Right atrium auricular region (tissue), 2 donors: ENCODE measurements around the gene HOXB13. TPM values are rescaled to one million over a fixed set of nuclear protein-coding genes. Genes with fewer than 3 reads are reported as not detected.

Experiments
- DNase-seq: peaks from one replicate; pipeline ENCODE4 v3.0.0-alpha.2; 2019; ENCODE audit warnings: low spot score
- H3K27ac ChIP-seq, 2 donors: fragments of 200-600 bp; sonication (generic); 1 replicate in 1 of 2; 2 replicates in 1 of 2; pipeline ENCODE4 v1.5.1; 2016 to 2019
- H3K27me3 ChIP-seq, 2 donors: fragments of 200-600 bp; sonication (generic); one replicate each; pipeline versions ENCODE4 v1.5.1 to v1.6.0; 2017 to 2019
- H3K36me3 ChIP-seq: fragments of 200-600 bp; sonication (generic); one replicate; pipeline ENCODE4 v1.5.1; 2016
- H3K4me1 ChIP-seq, 2 donors: fragments of 200-600 bp; sonication (generic); one replicate each; pipeline versions ENCODE4 v1.5.1 to v1.6.0; 2017 to 2019
- H3K4me3 ChIP-seq, 2 donors: fragments of 200-600 bp; sonication (generic); 1 replicate in 1 of 2; 2 replicates in 1 of 2; pipeline ENCODE4 v1.5.1; 2017 to 2019; ENCODE audit warnings: mild to moderate bottlenecking in 1 of 2, moderate library complexity in 1 of 2
- H3K9me3 ChIP-seq, 2 donors: fragments of 200-600 bp; sonication (generic); one replicate each; pipeline ENCODE4 v1.5.1; 2019
- total RNA-seq, 2 donors: library from RNA; depleted of rRNA; stranded (reverse); fragments of >200 nt; gene quantifications; one replicate each; pipeline ENCODE4 v1.1.0, GENCODE V29; 2016
- TF ChIP-seq, protein P1 (sequence below), 2 donors: fragments of 200-600 bp; sonication (generic); IDR thresholded peaks; one replicate each; pipeline ENCODE4 v1.5.1; 2019; ENCODE audit warnings: antibody characterized with exemption in 2 of 2

Gene HOXB13
- total RNA-seq, 2 donors from 2014 or later, result not detected

DNA sequence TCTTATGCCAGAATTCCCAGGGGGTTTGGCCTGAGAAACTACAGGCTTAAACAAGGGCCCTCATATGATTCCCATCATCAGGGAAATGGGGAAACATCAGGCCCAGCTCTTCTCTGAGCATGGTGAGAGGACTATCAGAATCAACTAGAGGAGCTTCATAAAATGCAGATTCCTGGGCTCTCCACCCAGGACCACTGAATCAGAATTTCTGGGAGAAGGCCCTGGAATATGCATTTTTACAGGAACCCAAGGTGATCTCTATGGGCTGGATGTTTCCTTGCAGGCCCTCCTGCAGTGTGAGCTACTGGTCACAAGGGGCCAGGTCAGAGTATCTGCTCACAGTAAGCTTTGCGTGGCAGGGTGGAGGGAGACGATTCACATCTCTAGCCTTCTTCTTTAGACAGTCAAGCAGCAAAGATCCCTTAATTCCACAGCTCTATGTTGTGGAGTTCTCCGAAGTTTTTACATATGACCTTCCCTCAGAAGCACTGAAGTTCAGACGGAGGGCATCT is 38.8 kb upstream of the HOXB13 start:
- TF ChIP-seq, protein P1, sequence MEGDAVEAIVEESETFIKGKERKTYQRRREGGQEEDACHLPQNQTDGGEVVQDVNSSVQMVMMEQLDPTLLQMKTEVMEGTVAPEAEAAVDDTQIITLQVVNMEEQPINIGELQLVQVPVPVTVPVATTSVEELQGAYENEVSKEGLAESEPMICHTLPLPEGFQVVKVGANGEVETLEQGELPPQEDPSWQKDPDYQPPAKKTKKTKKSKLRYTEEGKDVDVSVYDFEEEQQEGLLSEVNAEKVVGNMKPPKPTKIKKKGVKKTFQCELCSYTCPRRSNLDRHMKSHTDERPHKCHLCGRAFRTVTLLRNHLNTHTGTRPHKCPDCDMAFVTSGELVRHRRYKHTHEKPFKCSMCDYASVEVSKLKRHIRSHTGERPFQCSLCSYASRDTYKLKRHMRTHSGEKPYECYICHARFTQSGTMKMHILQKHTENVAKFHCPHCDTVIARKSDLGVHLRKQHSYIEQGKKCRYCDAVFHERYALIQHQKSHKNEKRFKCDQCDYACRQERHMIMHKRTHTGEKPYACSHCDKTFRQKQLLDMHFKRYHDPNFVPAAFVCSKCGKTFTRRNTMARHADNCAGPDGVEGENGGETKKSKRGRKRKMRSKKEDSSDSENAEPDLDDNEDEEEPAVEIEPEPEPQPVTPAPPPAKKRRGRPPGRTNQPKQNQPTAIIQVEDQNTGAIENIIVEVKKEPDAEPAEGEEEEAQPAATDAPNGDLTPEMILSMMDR (IDR thresholded peaks at IDR 0.05), result no peak
- Histone ChIP-seq H3K4me1 (no peaks in the 10 kb centered on the region), H3K27me3 (no peaks in the 10 kb centered on the region)

DNA sequence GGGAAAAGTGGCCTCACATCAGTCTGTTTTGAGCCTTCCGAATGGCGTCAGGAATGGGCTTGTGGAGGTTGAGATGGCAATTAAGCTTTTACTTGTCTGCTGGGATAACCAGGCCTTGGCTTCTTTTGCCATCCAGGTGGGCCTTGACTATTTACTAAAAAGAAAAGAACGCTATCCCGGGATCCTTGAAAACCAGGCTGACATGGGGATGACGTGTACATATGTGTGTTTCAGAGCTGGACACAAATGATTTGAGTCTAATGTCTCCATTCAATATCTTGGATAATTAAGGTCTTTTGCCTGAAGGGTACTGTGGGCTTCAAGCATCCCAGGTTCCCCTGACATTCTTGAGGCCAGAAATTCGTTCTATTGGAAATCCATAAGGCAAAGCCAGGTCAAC is 32.6 kb upstream of the HOXB13 start:
- Histone ChIP-seq H3K4me1 (no peaks in the 10 kb centered on the region), H3K4me3 (no peak overlapping the region), H3K27me3 (peaks cover 0 to 3% of the 10 kb centered on the region in 2 donors), H3K36me3 (no peaks in the 10 kb centered on the region), H3K9me3 (no peaks in the 10 kb centered on the region), H3K27ac (no peak overlapping the region)
- DNase-seq, result no peak
- TF ChIP-seq, protein P1 (IDR thresholded peaks at IDR 0.05), result no peak

More for the DNA sequence above, 38.8 kb upstream of the HOXB13 start:
- no peaks in the 10 kb centered on the region for H3K36me3 ChIP-seq
- no peak for DNase-seq
- no peaks in the 10 kb centered on the region for H3K9me3 ChIP-seq
- H3K4me3 ChIP-seq, result no peak overlapping the region
- no peak overlapping the region for H3K27ac ChIP-seq

GRCh38 chr17:48760411-48760810 is 31.9 kb upstream of the HOXB13 start:
- Histone ChIP-seq H3K4me3 (no peak overlapping the region), H3K9me3 (no peaks in the 10 kb centered on the region), H3K4me1 (peaks cover 0 to 1% of the 10 kb centered on the region in 2 donors), H3K27ac (no peak overlapping the region), H3K36me3 (no peaks in the 10 kb centered on the region), H3K27me3 (peaks cover 3 to 10% of the 10 kb centered on the region in 2 donors)
- DNase-seq, result no peak
- TF ChIP-seq, protein P1 (IDR thresholded peaks at IDR 0.05), result no peak

DNA sequence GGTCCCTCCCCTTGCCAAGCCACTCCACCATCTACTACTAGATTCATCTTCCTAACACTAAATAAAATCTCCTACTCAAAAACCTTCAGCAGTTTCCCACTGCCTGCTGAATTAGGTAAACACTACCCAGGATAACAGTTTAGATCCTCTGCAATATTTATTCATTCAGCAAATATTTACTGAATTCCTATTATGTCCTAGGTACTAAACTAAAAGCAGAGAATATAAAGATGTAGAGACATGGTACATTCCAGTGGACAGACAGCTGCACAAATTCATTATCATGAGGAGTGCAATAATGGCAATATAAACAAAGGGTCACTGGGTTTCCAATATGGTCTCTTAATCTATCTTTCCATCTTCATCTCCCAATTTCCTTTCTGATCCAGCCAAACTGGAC is 30.7 kb upstream of the HOXB13 start:
- no peak for DNase-seq
- Histone ChIP-seq H3K4me1 (peaks cover 0 to 12% of the 10 kb centered on the region in 2 donors), H3K4me3 (no peak overlapping the region), H3K27me3 (peaks cover 13 to 21% of the 10 kb centered on the region in 2 donors), H3K27ac (no peak overlapping the region), H3K9me3 (no peaks in the 10 kb centered on the region), H3K36me3 (no peaks in the 10 kb centered on the region)
- TF ChIP-seq, protein P1 (IDR thresholded peaks at IDR 0.05), result no peak

DNA sequence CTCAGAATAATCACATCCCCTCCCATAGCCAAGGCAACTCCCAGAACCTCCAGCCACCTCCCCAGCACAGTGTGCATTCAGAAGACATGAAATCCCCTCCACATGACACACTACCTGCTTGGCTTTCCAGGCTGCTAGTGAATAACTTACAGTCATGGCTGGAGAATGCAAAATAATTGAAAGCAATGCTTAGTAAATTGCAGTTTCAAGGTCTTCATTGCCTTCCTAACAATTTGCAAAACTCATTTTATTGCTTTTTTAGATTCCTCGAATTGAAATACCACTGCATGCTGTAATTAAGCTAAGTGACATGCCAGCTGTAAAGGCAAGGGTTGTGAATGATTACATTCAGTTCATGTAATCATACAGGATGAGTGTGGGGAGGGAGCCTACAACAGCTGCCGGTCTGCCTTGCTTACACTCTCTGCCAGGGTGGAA is 29.0 kb upstream of the HOXB13 start:
- DNase-seq, result no peak
- Histone ChIP-seq H3K36me3 (no peaks in the 10 kb centered on the region), H3K27me3 (peaks cover 26 to 37% of the 10 kb centered on the region in 2 donors), H3K27ac (no peak overlapping the region), H3K4me1 (peaks cover 0 to 20% of the 10 kb centered on the region in 2 donors), H3K9me3 (no peaks in the 10 kb centered on the region), H3K4me3 (no peak overlapping the region)
- TF ChIP-seq, protein P1 (IDR thresholded peaks at IDR 0.05), result no peak

DNA sequence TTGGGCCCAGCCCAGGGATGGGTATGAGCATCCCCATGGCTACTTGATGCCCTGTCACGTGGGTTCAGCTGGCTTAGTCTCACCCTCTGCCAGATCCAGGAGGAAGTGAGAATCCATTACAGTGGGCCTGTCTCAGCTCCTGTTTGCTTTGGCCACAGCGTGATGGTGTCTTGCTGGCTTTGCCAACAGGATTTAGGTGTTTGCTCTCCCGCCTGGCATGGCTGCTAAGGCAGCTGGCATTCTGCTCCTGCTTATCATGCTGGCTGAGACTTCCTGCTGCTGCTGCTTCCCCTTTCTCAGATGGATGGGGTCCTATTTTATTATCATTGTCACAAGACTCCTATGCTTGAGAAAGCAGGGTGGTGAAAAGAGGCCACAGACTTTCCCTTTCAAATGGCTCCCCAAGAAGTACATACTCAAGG is 28.3 kb upstream of the HOXB13 start:
- Histone ChIP-seq H3K36me3 (no peaks in the 10 kb centered on the region), H3K4me3 (no peak overlapping the region), H3K4me1 (peaks cover 0 to 20% of the 10 kb centered on the region in 2 donors), H3K9me3 (no peaks in the 10 kb centered on the region), H3K27me3 (peaks cover 28 to 43% of the 10 kb centered on the region in 2 donors), H3K27ac (no peak overlapping the region)
- DNase-seq, result no peak
- TF ChIP-seq, protein P1 (IDR thresholded peaks at IDR 0.05), result no peak
